A673 (cell line): Measurements from ENCODE around the gene NCOA3. TPM values are rescaled to one million over a fixed set of nuclear protein-coding genes. Genes with fewer than 3 reads are reported as not detected.
A peak's percentile ranks its signal among the peaks of the same experiment; 100 is the strongest.

ENCODE experiments used
- BruUV-seq: library from RNA; stranded (reverse); fragments of 400-500 nt; replicated peaks from 2 replicates; lab custom pipeline; 2021; lab: Mats Ljungman, UMichigan
- CTCF ChIA-PET: fragments of 300-600 bp; sonication (Branson Sonifier 250); formaldehyde crosslinking; loops from one replicate; lab custom pipeline; 2022; ENCODE audit warnings: antibody characterized with exemption; lab: Charles Lee
- POLR2A ChIA-PET: fragments of 300-600 bp; sonication (Branson Sonifier 250); formaldehyde crosslinking; loops from one replicate; lab custom pipeline; 2022; ENCODE audit warnings: antibody characterized with exemption; ENCODE audit not compliant: low non-redundant PET; lab: Charles Lee
- DNase-seq: peaks from one replicate; pipeline ENCODE4 v3.0.0-alpha.2; 2015; ENCODE audit warnings: low spot score
- H3K27ac ChIP-seq: fragments of 200-600 bp; sonication (generic); 2 replicates; pipeline ENCODE4 v1.5.1; 2016; ENCODE audit warnings: mixed run types, low read depth, mild to moderate bottlenecking, mixed read lengths, antibody characterized with exemption, low read length; ENCODE audit not compliant: poor library complexity, severe bottlenecking
- H3K27me3 ChIP-seq: fragments of 200-600 bp; sonication (generic); replicated peaks from 2 replicates; pipeline ENCODE4 v1.6.1; 2017; ENCODE audit warnings: mixed run types, low read depth, mild to moderate bottlenecking, mixed read lengths, antibody characterized with exemption, low read length; ENCODE audit not compliant: insufficient read depth, poor library complexity
- H3K36me3 ChIP-seq: fragments of 200-600 bp; sonication (generic); 2 replicates; pipeline ENCODE4 v1.6.1; 2016; ENCODE audit warnings: mixed run types, mild to moderate bottlenecking, mixed read lengths, antibody characterized with exemption, low read length; ENCODE audit not compliant: insufficient read depth, poor library complexity, severe bottlenecking
- H3K4me1 ChIP-seq: fragments of 200-600 bp; sonication (generic); 2 replicates; pipeline ENCODE4 v1.6.1; 2017; ENCODE audit warnings: mixed run types, mild to moderate bottlenecking, mixed read lengths, antibody characterized with exemption, low read length; ENCODE audit not compliant: insufficient read depth, poor library complexity, severe bottlenecking
- H3K4me3 ChIP-seq: fragments of 200-600 bp; sonication (generic); 2 replicates; pipeline ENCODE4 v1.5.1; 2016; ENCODE audit warnings: low read depth, mixed run types, mild to moderate bottlenecking, mixed read lengths, low read length; ENCODE audit not compliant: poor library complexity, severe bottlenecking
- H3K9me3 ChIP-seq: fragments of 200-600 bp; sonication (generic); 2 replicates; pipeline ENCODE4 v1.6.1; 2016; ENCODE audit warnings: mixed run types, low read depth, mild to moderate bottlenecking, mixed read lengths, antibody characterized with exemption, low read length; ENCODE audit not compliant: poor library complexity, severe bottlenecking
- EZH2 ChIP-seq: fragments of 200-600 bp; sonication (generic); IDR thresholded peaks from 2 replicates; pipeline ENCODE4 v1.6.1; 2017; ENCODE audit warnings: borderline replicate concordance, low read depth, mild to moderate bottlenecking, mixed read lengths, antibody characterized with exemption, low read length; ENCODE audit not compliant: poor library complexity, severe bottlenecking
- intact Hi-C: fragments of 100-400 bp; cut with micrococcal nuclease; formaldehyde crosslinking; loops from one replicate; pipeline ENCODE4 v1.10.0; 2022; ENCODE audit not compliant: unreplicated experiment
- total RNA-seq: library from RNA; stranded (reverse); gene quantifications from 2 replicates; pipeline ENCODE4 v1.2.3, GENCODE V29; 2021
- TF ChIP-seq, protein P1 (sequence below): fragments of 300-800, 200-600 bp; sonication (generic); conservative IDR thresholded peaks from 2 replicates; pipeline ENCODE4 v1.5.1; 2017; ENCODE audit warnings: low read depth, mild to moderate bottlenecking, antibody characterized with exemption, low read length, moderate library complexity, mixed read lengths

NCOA3 gene
- total RNA-seq, 1 experiment from 2014 or later, result 26.8 TPM

DNA sequence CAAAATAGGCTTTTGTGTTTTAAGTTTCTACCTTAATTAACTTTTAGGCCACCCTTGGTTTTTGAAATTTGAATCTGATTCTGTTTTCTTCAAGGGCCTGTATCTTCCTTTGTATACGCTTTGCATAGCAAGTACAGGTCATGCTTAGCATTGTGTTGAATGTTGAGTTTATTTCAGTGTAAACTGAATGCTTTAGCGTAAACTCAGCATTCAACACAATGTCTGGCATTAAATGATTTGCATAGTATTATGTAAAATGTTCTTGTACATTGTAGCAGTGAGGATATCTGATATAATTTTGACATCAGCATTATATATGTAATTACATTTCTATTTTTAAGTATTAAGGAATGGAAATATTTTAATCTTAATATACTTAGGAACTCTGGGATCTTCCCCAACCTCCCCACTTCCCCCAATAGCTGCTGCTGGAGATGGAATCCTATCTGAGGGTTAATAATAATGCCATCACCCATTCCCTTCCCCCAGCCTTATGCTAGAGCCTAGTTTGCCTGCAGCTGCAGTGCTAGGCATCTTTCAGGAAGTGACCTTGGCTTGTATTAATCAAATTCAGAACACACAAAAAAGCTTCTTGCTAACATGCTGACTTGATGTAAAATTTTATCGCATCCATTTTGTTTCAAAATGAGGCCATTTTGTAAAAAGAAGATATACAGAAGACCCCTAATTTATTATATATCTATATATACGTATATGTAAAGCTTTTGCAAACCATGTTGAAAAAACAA, 73.1 kb downstream of the NCOA3 start:
- peaks cover 54% of the 10 kb centered on the region for H3K4me1 ChIP-seq
- peak; percentile 90 for DNase-seq
- H3K27ac ChIP-seq, result peak overlapping the region; percentile 86
- TF ChIP-seq, protein P1, sequence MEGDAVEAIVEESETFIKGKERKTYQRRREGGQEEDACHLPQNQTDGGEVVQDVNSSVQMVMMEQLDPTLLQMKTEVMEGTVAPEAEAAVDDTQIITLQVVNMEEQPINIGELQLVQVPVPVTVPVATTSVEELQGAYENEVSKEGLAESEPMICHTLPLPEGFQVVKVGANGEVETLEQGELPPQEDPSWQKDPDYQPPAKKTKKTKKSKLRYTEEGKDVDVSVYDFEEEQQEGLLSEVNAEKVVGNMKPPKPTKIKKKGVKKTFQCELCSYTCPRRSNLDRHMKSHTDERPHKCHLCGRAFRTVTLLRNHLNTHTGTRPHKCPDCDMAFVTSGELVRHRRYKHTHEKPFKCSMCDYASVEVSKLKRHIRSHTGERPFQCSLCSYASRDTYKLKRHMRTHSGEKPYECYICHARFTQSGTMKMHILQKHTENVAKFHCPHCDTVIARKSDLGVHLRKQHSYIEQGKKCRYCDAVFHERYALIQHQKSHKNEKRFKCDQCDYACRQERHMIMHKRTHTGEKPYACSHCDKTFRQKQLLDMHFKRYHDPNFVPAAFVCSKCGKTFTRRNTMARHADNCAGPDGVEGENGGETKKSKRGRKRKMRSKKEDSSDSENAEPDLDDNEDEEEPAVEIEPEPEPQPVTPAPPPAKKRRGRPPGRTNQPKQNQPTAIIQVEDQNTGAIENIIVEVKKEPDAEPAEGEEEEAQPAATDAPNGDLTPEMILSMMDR, result no peak
- no peak for TF ChIP-seq EZH2
- H3K4me3 ChIP-seq, result no peak overlapping the region
- POLR2A ChIA-PET, result no interaction called here
- H3K9me3 ChIP-seq, result peaks cover 11% of the 10 kb centered on the region
- no peaks in the 10 kb centered on the region for H3K27me3 ChIP-seq
- CTCF ChIA-PET, result no interaction called here
- no TSS peak for BruUV-seq
- no peaks in the 10 kb centered on the region for H3K36me3 ChIP-seq
- intact Hi-C loops, result no loop called here

DNA sequence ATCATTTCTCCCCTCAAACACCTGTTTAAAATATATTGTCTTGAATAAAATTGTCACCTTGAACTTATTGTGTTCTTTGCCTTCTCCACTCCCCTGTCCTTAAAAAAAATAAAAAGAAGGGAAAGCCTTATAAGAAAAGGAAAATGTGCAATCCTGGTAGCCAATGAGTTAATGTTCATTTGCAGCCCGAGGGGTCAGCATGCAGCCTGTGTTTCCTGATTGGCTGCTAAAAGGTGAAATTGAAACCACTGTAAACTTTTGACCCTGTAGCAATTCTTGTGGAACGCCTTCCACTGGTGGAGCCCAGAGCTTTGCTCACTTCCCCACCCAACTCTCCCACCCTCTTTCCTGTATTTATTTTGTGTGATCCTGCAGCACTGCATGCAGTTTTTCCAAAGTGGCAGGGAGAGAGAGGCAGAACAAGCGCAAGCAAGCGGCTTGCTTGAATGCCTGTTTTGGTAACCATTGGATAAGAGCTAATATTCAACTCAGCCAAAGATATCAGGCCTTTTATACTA, 74.9 kb downstream of the NCOA3 start:
- Histone ChIP-seq H3K27me3 (no peaks in the 10 kb centered on the region), H3K9me3 (peaks cover 7% of the 10 kb centered on the region), H3K36me3 (no peaks in the 10 kb centered on the region), H3K4me3 (peak overlapping the region; percentile 9), H3K4me1 (peaks cover 54% of the 10 kb centered on the region), H3K27ac (peak overlapping the region; percentile 0)
- TF ChIP-seq EZH2, result no peak
- TF ChIP-seq, protein P1, result no peak
- ChIA-PET POLR2A (interaction anchor here (0.7 kb wide), 1 partner anchor 17 kb away, joined by 12 read pairs; no protein-coding TSS in a partner anchor), CTCF (no interaction called here)
- intact Hi-C loops, result no loop called here
- no TSS peak for BruUV-seq
- peak; percentile 78 for DNase-seq

DNA sequence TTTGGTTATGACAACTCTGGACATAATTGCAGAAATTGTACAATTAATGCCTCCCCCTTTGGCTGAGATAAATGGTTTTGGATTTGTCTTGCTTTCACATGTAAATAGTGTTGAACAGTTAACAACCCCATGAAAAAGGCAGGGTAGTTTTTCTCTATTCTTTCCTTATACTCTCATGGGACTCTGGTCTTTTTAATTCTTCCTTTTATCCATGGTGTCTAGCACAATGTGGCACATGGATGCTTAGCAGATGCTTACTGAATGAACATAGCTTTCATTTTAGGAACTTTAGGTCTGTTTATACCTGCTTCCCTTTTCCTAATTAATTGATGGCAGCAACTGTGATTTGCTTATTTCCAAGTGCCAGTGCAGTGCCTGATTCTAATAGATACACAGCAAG, 75.6 kb downstream of the NCOA3 start:
- peaks cover 54% of the 10 kb centered on the region for H3K4me1 ChIP-seq
- no peaks in the 10 kb centered on the region for H3K27me3 ChIP-seq
- DNase-seq, result no peak
- ChIA-PET POLR2A (interaction anchor here (0.7 kb wide), 1 partner anchor 18 kb away, joined by 12 read pairs; no protein-coding TSS in a partner anchor), CTCF (no interaction called here)
- no peak overlapping the region for H3K4me3 ChIP-seq
- no peaks in the 10 kb centered on the region for H3K36me3 ChIP-seq
- H3K9me3 ChIP-seq, result no peaks in the 10 kb centered on the region
- TF ChIP-seq EZH2, result no peak
- intact Hi-C loops, result no loop called here
- peak overlapping the region; percentile 13 for H3K27ac ChIP-seq
- no TSS peak for BruUV-seq
